Heart left ventricle (tissue), 13 donors: ENCODE results near the gene TTC17.

Experiments used
- POLR2A ChIP-seq, 2 donors: fragments of 450-650 bp; IDR thresholded peaks; one replicate each; pipeline ENCODE4 v1.6.1; 2017; ENCODE audit warnings: antibody characterized with exemption in 2 of 2, mild to moderate bottlenecking in 2 of 2, moderate library complexity in 2 of 2
- TF ChIP-seq, protein P1 (sequence below), 12 donors: fragments of 200-600 bp; sonication (generic) in 4 of 12; IDR thresholded peaks; one replicate each; pipeline versions ENCODE4 v1.5.0 to v1.8.0; 2018 to 2022; ENCODE audit warnings: antibody characterized with exemption in 12 of 12, mild to moderate bottlenecking in 5 of 12
- donor health status: ischemic (EF 13 %, LVEDD 7.1; RV severe dilation, severe dysfunction).
- donor health status: DM: no; HTN: yes; CAD: no.
- donor health status: DM: no; HTN: no; CAD: no.
- donor health status: ischemic (EF 25% LVEDD 6.9; RV normal size, moderate dysfunction).
- donor health status: ischemic (EF 25% LVEDD 5.7; RV mildly dilated, moderate dysfunction).
- donor health status: ischemic (EF 35%, LVEDD 5.7; RV mildly dilated, moderate dysfunction).
- donor health status: nonischemic (EF 11% LVEDD 7.7; RV severe dilation, severe dysfunction).
- donor health status: DM: yes; HTN: yes; CAD: no.
- donor health status: PGD.
- donor health status: ischemic (EF 29% LVEDD 5.4; RV normal size, mild dysfunction).
- donor health status: nonischemic (EF 23%, LVEDD 6.1; RV moderate dilation, normal function).

DNA sequence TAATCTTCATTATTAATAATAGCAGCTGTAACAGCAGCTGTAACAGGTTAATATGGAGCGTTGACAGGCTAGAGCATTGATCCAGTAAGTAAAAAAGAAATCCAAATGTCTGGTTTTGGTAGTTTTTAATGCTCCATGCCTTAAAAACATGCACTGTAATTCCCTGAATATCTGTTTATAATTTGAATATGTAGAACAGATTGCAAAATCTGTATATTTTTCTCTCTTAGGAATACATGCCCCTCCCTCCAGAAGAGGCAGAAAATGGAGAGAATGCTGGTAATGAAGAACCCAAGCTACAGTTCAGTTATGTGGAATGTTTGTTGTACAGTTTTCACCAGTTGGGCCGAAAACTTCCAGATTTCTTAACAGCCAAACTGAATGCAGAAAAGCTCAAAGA is 30.2 kb upstream of the TTC17 start:
- TF ChIP-seq, protein P1, sequence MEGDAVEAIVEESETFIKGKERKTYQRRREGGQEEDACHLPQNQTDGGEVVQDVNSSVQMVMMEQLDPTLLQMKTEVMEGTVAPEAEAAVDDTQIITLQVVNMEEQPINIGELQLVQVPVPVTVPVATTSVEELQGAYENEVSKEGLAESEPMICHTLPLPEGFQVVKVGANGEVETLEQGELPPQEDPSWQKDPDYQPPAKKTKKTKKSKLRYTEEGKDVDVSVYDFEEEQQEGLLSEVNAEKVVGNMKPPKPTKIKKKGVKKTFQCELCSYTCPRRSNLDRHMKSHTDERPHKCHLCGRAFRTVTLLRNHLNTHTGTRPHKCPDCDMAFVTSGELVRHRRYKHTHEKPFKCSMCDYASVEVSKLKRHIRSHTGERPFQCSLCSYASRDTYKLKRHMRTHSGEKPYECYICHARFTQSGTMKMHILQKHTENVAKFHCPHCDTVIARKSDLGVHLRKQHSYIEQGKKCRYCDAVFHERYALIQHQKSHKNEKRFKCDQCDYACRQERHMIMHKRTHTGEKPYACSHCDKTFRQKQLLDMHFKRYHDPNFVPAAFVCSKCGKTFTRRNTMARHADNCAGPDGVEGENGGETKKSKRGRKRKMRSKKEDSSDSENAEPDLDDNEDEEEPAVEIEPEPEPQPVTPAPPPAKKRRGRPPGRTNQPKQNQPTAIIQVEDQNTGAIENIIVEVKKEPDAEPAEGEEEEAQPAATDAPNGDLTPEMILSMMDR (IDR thresholded peaks at IDR 0.05): no peak
- no peak for TF ChIP-seq POLR2A (IDR thresholded peaks at IDR 0.05)
